ENCODE results near the gene UPF3A. TPM values are rescaled to one million over a fixed set of nuclear protein-coding genes. Genes with fewer than 3 reads are reported as not detected.

UPF3A gene
- total and polyA plus RNA-seq, 4 experiments from 2014 or later: 11.2 to 91.2 (median 60.2) TPM

DNA sequence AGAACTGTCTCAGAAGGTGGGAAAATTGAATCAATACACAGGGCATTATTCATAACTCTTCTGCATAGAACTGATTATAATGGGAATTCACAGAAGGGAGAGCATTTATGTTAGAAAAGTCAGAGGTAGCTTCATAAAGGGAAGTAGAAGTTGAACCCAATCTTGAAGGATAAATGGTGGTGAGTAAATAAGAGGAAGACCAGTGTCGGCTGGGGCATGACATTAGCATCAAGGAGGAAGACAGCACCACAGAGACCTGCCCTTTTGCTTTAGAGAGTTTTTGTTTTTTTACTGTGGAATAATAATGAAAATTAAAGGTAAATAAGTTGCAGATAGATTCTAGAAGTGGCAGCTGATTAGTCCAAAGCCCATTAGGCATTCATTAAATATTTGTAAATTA is 24.9 kb upstream of the UPF3A start:
- H3K4me3 ChIP-seq (ENCODE audit: low read length in 2 of 2): no peak overlapping the region
- H3K4me1 ChIP-seq (ENCODE audit: insufficient read depth, low read length): peaks cover 29% of the 10 kb centered on the region
- peaks cover 70 to 73% of the 10 kb centered on the region in 2 donors for H3K36me3 Mint-ChIP-seq
- H3K9me3 ChIP-seq (ENCODE audit: control insufficient read depth in 1 of 2, low read length in 2 of 2): no peaks in the 10 kb centered on the region
- peak overlapping the region in 2 of 7 donors; percentile 36 to 39 for H3K27ac Mint-ChIP-seq
- intact Hi-C loops (cut with micrococcal nuclease): no loop called here
- no peak overlapping the region for H3K4me3 Mint-ChIP-seq
- CTCF ChIA-PET (ENCODE audit: partially characterized antibody): no interaction called here
- no peaks in the 10 kb centered on the region for H3K27me3 ChIP-seq (ENCODE audit: insufficient read depth, low read length)
- peaks cover 15 to 27% (median 23%) of the 10 kb centered on the region in 4 donors for H3K4me1 Mint-ChIP-seq
- H3K27ac ChIP-seq (ENCODE audit: low read depth, low read length): no peak overlapping the region
- H3K36me3 ChIP-seq (ENCODE audit: insufficient read depth, low read length): peaks cover 50% of the 10 kb centered on the region
- H3K9me3 Mint-ChIP-seq: no peaks in the 10 kb centered on the region
- no peak for DNase-seq
- POLR2A ChIA-PET (ENCODE audit: partially characterized antibody): interaction anchor here (0.5 kb wide), 1 partner anchor 181 kb away, joined by 3 read pairs; no protein-coding TSS in a partner anchor
- no peaks in the 10 kb centered on the region for H3K27me3 Mint-ChIP-seq

DNA sequence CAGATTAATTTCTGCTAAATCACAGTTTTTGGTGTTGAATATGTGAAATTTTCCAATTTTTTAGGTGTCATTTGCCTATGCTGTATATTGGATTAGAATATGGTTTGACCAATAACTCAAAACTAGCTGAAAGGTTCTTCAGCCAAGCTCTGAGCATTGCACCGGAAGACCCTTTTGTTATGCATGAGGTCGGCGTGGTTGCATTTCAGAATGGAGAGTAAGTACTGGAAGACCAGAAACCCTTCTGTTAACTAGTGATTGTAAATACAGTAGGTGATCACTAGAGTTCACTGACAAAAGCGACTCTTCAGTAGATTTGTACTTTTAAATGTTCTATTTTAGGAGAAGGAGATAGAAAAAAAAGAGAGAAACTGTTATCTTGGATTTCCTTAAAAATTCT is 24.4 kb upstream of the UPF3A start:
- CTCF ChIA-PET (ENCODE audit: partially characterized antibody): no interaction called here

DNA sequence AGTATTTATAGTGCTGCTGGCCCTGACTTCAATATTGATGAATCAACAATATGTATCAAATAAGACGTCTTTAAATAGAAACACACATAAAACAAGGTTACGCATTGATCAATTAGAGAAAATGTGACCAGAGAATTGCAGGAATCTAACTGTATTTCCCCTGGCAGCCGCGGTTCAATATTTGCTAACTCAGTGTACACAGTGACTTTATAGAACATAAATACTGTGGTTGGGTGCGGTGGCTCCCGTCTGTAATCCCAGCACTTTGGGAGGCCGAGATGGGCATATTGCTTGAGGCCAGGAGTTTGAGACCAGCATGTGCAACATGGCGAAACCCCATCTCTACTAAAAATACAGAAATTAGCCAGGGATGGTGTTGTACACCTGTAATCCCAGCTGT is 22.8 kb upstream of the UPF3A start:
- CTCF ChIA-PET (ENCODE audit: partially characterized antibody): no interaction called here
- Histone ChIP-seq H3K9me3 (ENCODE audit: control insufficient read depth in 1 of 2, low read length in 2 of 2) (no peaks in the 10 kb centered on the region), H3K4me3 (ENCODE audit: low read length in 2 of 2) (no peak overlapping the region), H3K27me3 (ENCODE audit: insufficient read depth, low read length) (no peaks in the 10 kb centered on the region), H3K27ac (ENCODE audit: low read depth, low read length) (no peak overlapping the region), H3K4me1 (ENCODE audit: insufficient read depth, low read length) (peaks cover 49% of the 10 kb centered on the region), H3K36me3 (ENCODE audit: insufficient read depth, low read length) (peaks cover 51% of the 10 kb centered on the region)
- peak overlapping the region in 1 of 7 donors; percentile 42 for H3K27ac Mint-ChIP-seq
- DNase-seq: no peak
- H3K4me3 Mint-ChIP-seq: no peak overlapping the region
- H3K36me3 Mint-ChIP-seq: peaks cover 76 to 80% of the 10 kb centered on the region in 2 donors
- no peaks in the 10 kb centered on the region for H3K9me3 Mint-ChIP-seq
- intact Hi-C loops (cut with micrococcal nuclease): no loop called here
- no peaks in the 10 kb centered on the region for H3K27me3 Mint-ChIP-seq
- POLR2A ChIA-PET (ENCODE audit: partially characterized antibody): no interaction called here
- peaks cover 29 to 44% (median 39%) of the 10 kb centered on the region in 4 donors for H3K4me1 Mint-ChIP-seq

More for the DNA sequence above, 24.4 kb upstream of the UPF3A start:
- Histone ChIP-seq H3K27ac (ENCODE audit: low read depth, low read length) (no peak overlapping the region), H3K36me3 (ENCODE audit: insufficient read depth, low read length) (peaks cover 47% of the 10 kb centered on the region), H3K4me1 (ENCODE audit: insufficient read depth, low read length) (peaks cover 33% of the 10 kb centered on the region), H3K27me3 (ENCODE audit: insufficient read depth, low read length) (no peaks in the 10 kb centered on the region), H3K9me3 (ENCODE audit: control insufficient read depth in 1 of 2, low read length in 2 of 2) (no peaks in the 10 kb centered on the region), H3K4me3 (ENCODE audit: low read length in 2 of 2) (no peak overlapping the region)
- POLR2A ChIA-PET (ENCODE audit: partially characterized antibody): no interaction called here
- H3K27me3 Mint-ChIP-seq: no peaks in the 10 kb centered on the region
- peaks cover 69 to 72% of the 10 kb centered on the region in 2 donors for H3K36me3 Mint-ChIP-seq
- no peak overlapping the region for H3K4me3 Mint-ChIP-seq
- DNase-seq: no peak
- no peaks in the 10 kb centered on the region for H3K9me3 Mint-ChIP-seq
- peak overlapping the region in 2 of 7 donors; percentile 8 to 32 for H3K27ac Mint-ChIP-seq
- intact Hi-C loops (cut with micrococcal nuclease): no loop called here
- peaks cover 17 to 30% (median 26%) of the 10 kb centered on the region in 4 donors for H3K4me1 Mint-ChIP-seq

DNA sequence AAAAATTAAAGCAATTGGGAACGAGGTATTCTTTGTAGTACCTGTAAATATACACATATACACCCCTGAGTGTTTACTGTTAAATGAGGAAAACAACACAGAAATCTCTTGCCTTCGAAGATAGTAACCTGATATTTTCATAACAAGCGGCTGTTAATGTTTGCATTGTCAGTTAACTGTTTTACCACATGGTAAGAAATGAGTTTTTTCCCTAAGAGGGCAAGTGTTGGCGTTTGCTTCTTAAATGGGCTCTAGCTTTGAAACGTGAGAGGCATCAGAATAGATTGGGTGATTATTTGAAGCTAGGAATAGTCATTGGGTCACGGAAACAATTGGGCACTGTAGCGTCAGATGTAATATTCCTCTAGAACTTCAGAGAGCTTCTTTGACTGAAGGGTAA is 22.0 kb upstream of the UPF3A start:
- Histone ChIP-seq H3K4me3 (ENCODE audit: low read length in 2 of 2) (no peak overlapping the region), H3K4me1 (ENCODE audit: insufficient read depth, low read length) (peaks cover 55% of the 10 kb centered on the region), H3K27me3 (ENCODE audit: insufficient read depth, low read length) (no peaks in the 10 kb centered on the region), H3K36me3 (ENCODE audit: insufficient read depth, low read length) (peaks cover 50% of the 10 kb centered on the region), H3K27ac (ENCODE audit: low read depth, low read length) (no peak overlapping the region), H3K9me3 (ENCODE audit: control insufficient read depth in 1 of 2, low read length in 2 of 2) (no peaks in the 10 kb centered on the region)
- Mint-ChIP-seq H3K4me1 (peaks cover 30 to 48% (median 42%) of the 10 kb centered on the region in 4 donors), H3K27me3 (no peaks in the 10 kb centered on the region), H3K4me3 (no peak overlapping the region), H3K27ac (peak overlapping the region in 1 of 7 donors; percentile 9), H3K9me3 (no peaks in the 10 kb centered on the region), H3K36me3 (peaks cover 73 to 78% of the 10 kb centered on the region in 2 donors)
- intact Hi-C loops (cut with micrococcal nuclease): no loop called here
- ChIA-PET CTCF (ENCODE audit: partially characterized antibody) (interaction anchor here (0.6 kb wide), 1 partner anchor 10 kb away, joined by 3 read pairs; no protein-coding TSS in a partner anchor), POLR2A (ENCODE audit: partially characterized antibody) (interaction anchor here (2.2 kb wide), 1 partner anchor 21 kb away, joined by 9 read pairs; the partner anchor contains the start of gene UPF3A)
- no peak for DNase-seq

DNA sequence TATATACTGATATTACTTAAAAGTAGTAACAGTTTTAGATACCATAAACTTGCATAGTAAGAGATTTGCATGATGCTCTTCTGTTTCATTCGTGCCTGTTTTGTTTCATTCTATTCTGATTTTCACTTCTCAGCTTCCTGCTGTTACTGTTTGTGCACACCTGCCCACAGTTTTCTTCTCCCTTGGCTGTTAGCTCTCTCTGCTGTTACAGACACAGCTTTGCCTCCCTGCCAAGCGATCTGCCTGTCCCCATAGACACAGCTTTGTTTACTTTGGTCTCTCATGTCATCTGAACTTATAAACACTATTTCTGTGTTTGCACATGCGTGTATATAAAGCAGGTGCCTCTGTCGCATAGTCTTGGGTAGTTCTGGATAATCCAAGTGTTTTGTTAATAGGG is 21.4 kb upstream of the UPF3A start:
- Histone ChIP-seq H3K27ac (ENCODE audit: low read depth, low read length) (no peak overlapping the region), H3K4me1 (ENCODE audit: insufficient read depth, low read length) (peaks cover 59% of the 10 kb centered on the region), H3K27me3 (ENCODE audit: insufficient read depth, low read length) (no peaks in the 10 kb centered on the region), H3K4me3 (ENCODE audit: low read length in 2 of 2) (no peak overlapping the region), H3K36me3 (ENCODE audit: insufficient read depth, low read length) (peaks cover 44% of the 10 kb centered on the region), H3K9me3 (ENCODE audit: control insufficient read depth in 1 of 2, low read length in 2 of 2) (no peaks in the 10 kb centered on the region)
- Mint-ChIP-seq H3K36me3 (peaks cover 70 to 76% of the 10 kb centered on the region in 2 donors), H3K9me3 (no peaks in the 10 kb centered on the region), H3K4me3 (no peak overlapping the region), H3K4me1 (peaks cover 33 to 53% (median 43%) of the 10 kb centered on the region in 4 donors), H3K27me3 (no peaks in the 10 kb centered on the region), H3K27ac (peak overlapping the region in 6 of 7 donors; percentile 6 to 68 (median 49))
- ChIA-PET POLR2A (ENCODE audit: partially characterized antibody) (interaction anchor here (0.6 to 2.2 kb wide), 2 partner anchors 21 to 414 kb away, joined by 3 to 9 read pairs; partner anchors contain the start of gene UPF3A), CTCF (ENCODE audit: partially characterized antibody) (interaction anchor here (0.6 kb wide), 1 partner anchor 11 kb away, joined by 3 read pairs; no protein-coding TSS in a partner anchor)
- DNase-seq: no peak
- intact Hi-C loops (cut with micrococcal nuclease): no loop called here

DNA sequence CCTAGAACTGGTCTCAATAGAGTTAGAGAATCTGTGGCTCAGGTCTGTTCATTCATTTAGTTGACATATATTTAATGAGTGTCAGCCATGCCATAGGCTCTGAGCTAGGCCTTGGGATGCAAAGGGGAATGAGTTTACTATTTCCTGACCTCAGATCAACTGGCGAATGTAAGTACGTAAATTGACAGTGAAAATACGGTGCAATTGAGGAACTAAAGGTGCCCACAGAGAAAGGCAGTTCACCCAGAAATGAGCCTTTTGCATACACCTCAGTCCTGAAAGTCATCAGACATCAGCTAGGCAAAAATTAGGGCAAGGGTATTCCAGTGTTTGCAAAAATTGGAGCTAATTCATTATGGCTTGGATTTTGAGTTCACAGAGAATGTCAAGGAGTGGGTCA is 20.6 kb upstream of the UPF3A start:
- ChIA-PET CTCF (ENCODE audit: partially characterized antibody) (no interaction called here), POLR2A (ENCODE audit: partially characterized antibody) (interaction anchor here (2.2 kb wide), 1 partner anchor 20 kb away, joined by 9 read pairs; the partner anchor contains the start of gene UPF3A)
- H3K27me3 ChIP-seq (ENCODE audit: insufficient read depth, low read length): no peaks in the 10 kb centered on the region
- DNase-seq: no peak
- peaks cover 52% of the 10 kb centered on the region for H3K36me3 ChIP-seq (ENCODE audit: insufficient read depth, low read length)
- no peak overlapping the region for H3K27ac ChIP-seq (ENCODE audit: low read depth, low read length)
- H3K9me3 Mint-ChIP-seq: no peaks in the 10 kb centered on the region
- H3K4me1 Mint-ChIP-seq: peaks cover 36 to 60% (median 47%) of the 10 kb centered on the region in 4 donors
- peaks cover 60% of the 10 kb centered on the region for H3K4me1 ChIP-seq (ENCODE audit: insufficient read depth, low read length)
- H3K9me3 ChIP-seq (ENCODE audit: control insufficient read depth in 1 of 2, low read length in 2 of 2): no peaks in the 10 kb centered on the region
- intact Hi-C loops (cut with micrococcal nuclease): no loop called here
- peak overlapping the region in 4 of 7 donors; percentile 67 to 88 (median 78) for H3K27ac Mint-ChIP-seq
- no peak overlapping the region for H3K4me3 ChIP-seq (ENCODE audit: low read length in 2 of 2)
- H3K4me3 Mint-ChIP-seq: peak overlapping the region in 1 of 8 donors; percentile 3
- no peaks in the 10 kb centered on the region for H3K27me3 Mint-ChIP-seq
- peaks cover 71 to 75% of the 10 kb centered on the region in 2 donors for H3K36me3 Mint-ChIP-seq

DNA sequence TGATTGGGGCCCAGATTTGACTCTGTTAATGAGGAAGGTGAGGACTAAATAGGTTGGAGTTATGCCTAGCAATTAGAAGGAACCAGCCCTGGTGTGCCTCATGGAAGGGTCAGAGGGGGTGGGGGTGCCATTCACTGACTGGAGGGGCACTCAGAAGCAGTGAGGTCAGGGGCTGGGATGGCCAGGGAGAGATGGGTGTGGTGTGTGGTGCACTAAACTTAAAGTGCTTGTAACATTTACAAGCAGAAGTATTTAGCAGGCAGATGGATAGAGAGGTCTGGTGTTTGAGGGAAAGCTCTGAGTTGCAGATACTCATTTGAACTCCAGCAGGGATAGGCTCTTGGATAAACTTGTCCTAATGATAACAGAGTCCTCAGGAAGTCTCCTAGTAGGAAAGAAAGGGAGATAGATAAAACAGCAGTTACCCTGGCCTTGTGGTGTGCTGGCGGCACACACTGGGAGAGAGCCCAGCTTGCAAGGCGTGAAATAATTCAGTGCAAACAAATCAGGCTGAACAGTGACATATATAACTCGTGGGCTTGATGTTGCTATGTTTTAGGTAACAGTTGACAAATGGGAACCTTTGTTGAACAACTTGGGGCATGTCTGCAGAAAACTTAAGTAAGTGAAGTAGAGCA is 20.0 kb upstream of the UPF3A start:
- peaks cover 55% of the 10 kb centered on the region for H3K36me3 ChIP-seq (ENCODE audit: insufficient read depth, low read length)
- no peak for DNase-seq
- no peak overlapping the region for H3K4me3 ChIP-seq (ENCODE audit: low read length in 2 of 2)
- no peaks in the 10 kb centered on the region for H3K27me3 ChIP-seq (ENCODE audit: insufficient read depth, low read length)
- Mint-ChIP-seq H3K4me1 (peaks cover 38 to 66% (median 47%) of the 10 kb centered on the region in 4 donors), H3K36me3 (peaks cover 72 to 75% of the 10 kb centered on the region in 2 donors), H3K4me3 (peak overlapping the region in 2 of 8 donors; percentile 3 to 40), H3K27ac (peak overlapping the region; percentile 27 to 88 (median 78)), H3K9me3 (no peaks in the 10 kb centered on the region), H3K27me3 (no peaks in the 10 kb centered on the region)
- intact Hi-C loops (cut with micrococcal nuclease): no loop called here
- no peaks in the 10 kb centered on the region for H3K9me3 ChIP-seq (ENCODE audit: control insufficient read depth in 1 of 2, low read length in 2 of 2)
- no peak overlapping the region for H3K27ac ChIP-seq (ENCODE audit: low read depth, low read length)
- ChIA-PET POLR2A (ENCODE audit: partially characterized antibody) (interaction anchor here (2.2 kb wide), 1 partner anchor 19 kb away, joined by 9 read pairs; the partner anchor contains the start of gene UPF3A), CTCF (ENCODE audit: partially characterized antibody) (no interaction called here)
- H3K4me1 ChIP-seq (ENCODE audit: insufficient read depth, low read length): peaks cover 54% of the 10 kb centered on the region
